Mucosa of descending colon (tissue), 3 donors: ENCODE data around the gene ZNF740. TPM values are rescaled to one million over a fixed set of nuclear protein-coding genes. Genes with fewer than 3 reads are reported as not detected.

ENCODE experiments used
- ATAC-seq: fragments of 200-7000 bp; cut with Tn5 transposase; one replicate; pipeline ENCODE4 v1.9.1; 2020; ENCODE audit warnings: mild to moderate bottlenecking, moderate library complexity
- DNase-seq, 3 donors: peaks; one replicate each; pipeline ENCODE4 v3.0.0-alpha.2; 2020
- H3K36me3 ChIP-seq: fragments of 200-600 bp; one replicate; pipeline ENCODE4 v1.8.0; 2021; ENCODE audit warnings: low read depth, mild to moderate bottlenecking
- H3K4me1 ChIP-seq: fragments of 200-600 bp; one replicate; pipeline ENCODE4 v1.8.0; 2021; ENCODE audit warnings: low read depth, mild to moderate bottlenecking
- H3K4me3 ChIP-seq: fragments of 200-600 bp; one replicate; pipeline ENCODE4 v1.8.0; 2021; ENCODE audit warnings: mild to moderate bottlenecking
- H3K9me3 ChIP-seq: fragments of 200-600 bp; one replicate; pipeline ENCODE4 v1.8.0; 2021; ENCODE audit warnings: mild to moderate bottlenecking
- CTCF ChIP-seq: fragments of 200-600 bp; IDR thresholded peaks from one replicate; pipeline ENCODE4 v1.8.0; 2022; ENCODE audit warnings: antibody characterized with exemption, mild to moderate bottlenecking
- intact Hi-C, 2 donors: fragments of 100-400 bp; cut with DNase I in 1 of 2; cut with micrococcal nuclease in 1 of 2; formaldehyde crosslinking; loops; one replicate each; pipeline versions ENCODE4 v1.11.0 to v1.11.1; 2022; cut with DNase I, micrococcal nuclease
- total RNA-seq, 3 donors: library from RNA; stranded (reverse); fragmentation: NEBNext Ultra II Directional in 2 of 3; extraction: Animal tissue kit (Norgen Biotek cat#: 25700) in 2 of 3; gene quantifications; one replicate each; pipeline versions ENCODE4 v1.2.1 to v1.2.4, GENCODE V29; 2021 to 2023
- donor health status: DM: no; HTN: no; CAD: no; lungs with moderate emphysema.
- donor health status: DM: no; HTN: no; CAD: no.
- donor health status: DM: no; HTN: yes; CAD: no.

The ZNF740 gene
- total RNA-seq, 3 donors from 2014 or later = 26.1 to 52.9 (median 46.0) TPM

- Histone ChIP-seq H3K4me3 (no peak overlapping the region), H3K4me1 (no peaks in the 10 kb centered on the region), H3K36me3 (no peaks in the 10 kb centered on the region), H3K9me3 (no peaks in the 10 kb centered on the region)
- no peak for DNase-seq
- ATAC-seq = no peak
- intact Hi-C loops = no loop called here
- no peak for TF ChIP-seq CTCF
These were observed 33.3 kb upstream of the ZNF740 start for GRCh38 chr12:53147181-53147580.

DNA sequence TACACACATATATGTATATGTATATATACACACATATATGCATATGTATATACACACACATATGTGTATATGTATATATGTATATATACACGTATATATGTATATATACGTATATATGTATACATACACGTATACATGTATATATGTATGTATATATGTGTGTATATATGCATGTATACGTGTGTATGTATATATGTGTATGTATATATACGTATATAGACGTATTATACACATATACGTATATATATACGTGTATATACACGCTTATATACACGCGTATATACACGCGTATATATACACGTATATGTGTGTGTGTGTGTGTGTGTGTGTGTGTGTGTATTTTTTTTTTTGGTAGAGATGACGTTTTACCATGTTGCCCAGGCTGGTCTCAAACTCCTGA is 32.9 kb upstream of the ZNF740 start:
- TF ChIP-seq CTCF = no peak
- DNase-seq (no peak), ATAC-seq (no peak)
- H3K4me1 ChIP-seq = no peaks in the 10 kb centered on the region
- H3K36me3 ChIP-seq = no peaks in the 10 kb centered on the region
- H3K4me3 ChIP-seq = no peak overlapping the region
- no peaks in the 10 kb centered on the region for H3K9me3 ChIP-seq
- intact Hi-C loops = no loop called here

- DNase-seq = no peak
- no peaks in the 10 kb centered on the region for H3K4me1 ChIP-seq
- no peaks in the 10 kb centered on the region for H3K36me3 ChIP-seq
- H3K9me3 ChIP-seq = no peaks in the 10 kb centered on the region
- intact Hi-C loops = no loop called here
- ATAC-seq = no peak
- TF ChIP-seq CTCF = no peak
- H3K4me3 ChIP-seq = no peak overlapping the region
These were observed 29.5 kb upstream of the ZNF740 start for GRCh38 chr12:53151039-53151438.

- Histone ChIP-seq H3K4me3 (no peak overlapping the region), H3K4me1 (no peaks in the 10 kb centered on the region), H3K36me3 (no peaks in the 10 kb centered on the region), H3K9me3 (no peaks in the 10 kb centered on the region)
- ATAC-seq (no peak), DNase-seq (no peak)
- intact Hi-C loops = no loop called here
- no peak for TF ChIP-seq CTCF
These were observed 28.1 kb upstream of the ZNF740 start for GRCh38 chr12:53152390-53152789.

GRCh38 chr12:53159195-53159839 is 21.2 kb upstream of the ZNF740 start:
- Histone ChIP-seq H3K36me3 (no peaks in the 10 kb centered on the region), H3K4me3 (no peak overlapping the region), H3K4me1 (no peaks in the 10 kb centered on the region), H3K9me3 (no peaks in the 10 kb centered on the region)
- TF ChIP-seq CTCF = peak; percentile 90
- intact Hi-C loops = no loop called here
- peak; percentile 99 for ATAC-seq
- DNase-seq = peak; percentile 83 to 95 (median 89)

DNA sequence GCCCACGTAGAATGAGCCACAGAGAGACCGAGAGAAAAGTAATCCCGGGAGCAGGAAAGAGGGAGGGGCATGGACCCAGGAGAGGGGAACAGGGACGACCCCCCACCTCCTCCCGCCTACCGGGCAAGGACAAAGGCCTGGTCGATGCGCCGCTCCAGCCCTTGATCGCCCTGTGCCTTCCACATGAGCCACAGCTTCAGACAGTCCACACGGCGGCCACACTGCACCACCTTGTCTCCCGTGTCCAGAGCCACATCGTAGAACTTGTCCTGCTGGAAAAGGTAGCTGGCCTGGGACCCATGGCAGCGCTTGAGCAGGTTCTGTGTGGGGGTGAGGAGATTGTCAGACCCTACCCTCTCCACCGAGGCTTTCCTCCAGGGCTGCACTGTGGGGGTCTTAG is 20.5 kb upstream of the ZNF740 start:
- H3K9me3 ChIP-seq = no peaks in the 10 kb centered on the region
- no peak overlapping the region for H3K4me3 ChIP-seq
- H3K4me1 ChIP-seq = no peaks in the 10 kb centered on the region
- ATAC-seq (no peak), DNase-seq (no peak)
- intact Hi-C loops = loop anchor here in 1 of 2 donors (5.0 kb wide), 1 partner anchor 37 kb away; no protein-coding TSS in a partner anchor
- no peak for TF ChIP-seq CTCF
- no peaks in the 10 kb centered on the region for H3K36me3 ChIP-seq
